ENCODE measurements around the gene QRFPR.
"Not testable (repeated sequence)": the region's sequence is repeated elsewhere in the genome, so short reads cannot be mapped to it uniquely, and the experiment has no call there.

Gene QRFPR

DNA sequence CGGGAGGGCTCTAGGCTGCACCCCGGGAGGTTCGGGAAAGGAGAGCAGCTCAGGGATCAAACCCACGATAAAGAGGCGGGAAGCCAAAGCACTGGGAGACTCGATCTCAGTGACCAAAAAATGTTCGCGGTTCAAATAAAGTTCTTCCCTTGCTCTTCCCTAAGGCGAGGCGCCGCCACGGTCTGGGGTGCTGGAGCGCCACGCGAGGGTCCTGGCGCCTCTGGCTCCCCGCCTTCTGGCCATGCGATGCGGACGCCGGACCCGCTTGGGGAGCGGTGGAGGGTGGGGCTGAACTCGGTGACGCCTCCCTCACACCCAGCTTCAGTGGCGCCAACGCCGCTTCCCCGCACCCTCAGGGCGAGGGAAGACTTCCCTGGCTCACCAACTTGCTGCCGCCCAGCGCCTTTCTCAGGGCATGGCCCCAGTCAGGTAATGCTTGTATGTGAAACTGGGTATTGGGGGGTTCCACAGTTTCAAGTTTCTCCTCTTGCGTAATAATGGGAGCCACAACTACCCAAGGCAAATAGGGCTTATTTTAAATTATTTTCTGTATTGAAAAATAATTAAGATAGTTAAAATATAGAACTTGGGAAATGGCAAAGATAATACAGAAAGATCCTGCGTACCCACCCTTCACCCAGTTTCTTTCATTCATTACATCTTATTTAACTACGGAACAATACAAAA lies at the start of gene QRFPR:
Gene QRFPR (minus strand): TSS at position 243 of the 687 bp plus-strand sequence. CDS start 371 bp downstream, outside the sequence.
- DNase-seq (ENCODE audit: insufficient read length, low spot score) (no peak), FAIRE-seq (no peak)

DNA sequence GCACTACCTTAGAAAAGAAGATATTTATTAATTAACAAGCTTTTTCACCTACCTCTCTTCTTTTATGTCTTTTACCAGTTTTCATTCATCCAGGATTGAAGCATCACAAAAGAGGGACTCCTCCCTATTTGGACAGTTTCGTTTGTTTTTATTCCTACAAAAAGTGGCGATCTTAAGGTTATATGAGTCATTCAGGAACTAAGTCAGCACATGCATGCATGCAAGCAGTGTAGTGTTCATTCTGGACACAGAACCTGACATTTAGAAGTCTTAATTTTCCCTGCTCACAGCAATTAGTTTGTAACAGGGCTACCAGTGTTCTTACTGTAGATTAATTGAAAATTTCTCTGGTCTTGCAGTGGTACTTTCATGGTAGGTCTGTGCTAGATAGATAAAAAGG lies 47.9 kb upstream of the QRFPR start:
- no peak for DNase-seq (ENCODE audit: insufficient read length, low spot score)
- no peak for FAIRE-seq

DNA sequence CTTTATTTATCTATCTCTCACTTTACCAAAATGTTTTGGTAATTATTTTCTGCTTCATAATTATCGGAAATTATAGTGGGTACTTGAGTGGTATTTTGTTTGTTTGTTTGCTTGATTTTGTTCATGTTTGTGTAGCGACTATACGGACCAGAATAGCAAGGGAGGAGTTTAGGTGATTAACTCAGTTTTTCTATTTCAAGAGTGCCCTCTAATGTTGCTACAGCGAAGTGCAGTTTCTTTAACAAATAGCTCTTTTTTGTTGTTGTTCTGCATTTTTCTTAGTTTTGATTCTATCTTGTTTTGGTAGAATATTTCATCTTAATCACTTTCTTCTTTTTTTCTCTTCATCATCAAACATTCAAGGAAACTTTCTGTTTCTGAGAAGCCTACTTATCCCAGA lies 40.8 kb upstream of the QRFPR start:
- no peak for FAIRE-seq
- no peak for DNase-seq (ENCODE audit: insufficient read length, low spot score)

DNA sequence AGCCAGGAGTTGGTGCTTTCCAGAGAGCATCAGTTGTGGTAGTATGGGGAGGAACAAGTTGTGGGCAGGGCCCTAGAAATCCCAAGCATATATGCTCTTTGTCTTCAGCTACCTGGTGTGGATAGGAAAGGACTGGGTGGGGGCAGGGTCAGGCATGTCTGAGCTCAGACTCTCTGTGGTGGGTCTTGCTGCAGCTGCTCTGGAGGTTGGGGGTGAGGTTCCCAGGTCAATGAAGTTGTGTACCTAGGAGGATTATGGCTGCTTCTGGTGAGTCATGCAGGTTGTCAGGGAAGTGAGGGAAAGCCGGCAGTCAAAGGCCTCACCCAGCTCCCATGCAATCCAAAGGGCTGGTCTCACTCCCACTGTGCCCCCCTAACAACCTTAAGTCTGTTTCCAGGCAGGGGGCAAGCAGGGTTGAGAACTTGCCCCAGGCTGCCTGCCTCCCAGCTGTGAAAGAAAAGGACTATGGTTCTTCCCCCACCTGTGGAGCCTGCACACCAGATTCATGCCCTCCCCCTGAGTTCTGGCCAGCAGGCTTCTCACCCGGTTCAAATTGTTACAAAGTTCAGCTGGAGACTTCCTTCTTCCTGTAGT lies 30.4 kb upstream of the QRFPR start:
- FAIRE-seq, result no peak
- DNase-seq (ENCODE audit: insufficient read length, low spot score), result no peak

DNA sequence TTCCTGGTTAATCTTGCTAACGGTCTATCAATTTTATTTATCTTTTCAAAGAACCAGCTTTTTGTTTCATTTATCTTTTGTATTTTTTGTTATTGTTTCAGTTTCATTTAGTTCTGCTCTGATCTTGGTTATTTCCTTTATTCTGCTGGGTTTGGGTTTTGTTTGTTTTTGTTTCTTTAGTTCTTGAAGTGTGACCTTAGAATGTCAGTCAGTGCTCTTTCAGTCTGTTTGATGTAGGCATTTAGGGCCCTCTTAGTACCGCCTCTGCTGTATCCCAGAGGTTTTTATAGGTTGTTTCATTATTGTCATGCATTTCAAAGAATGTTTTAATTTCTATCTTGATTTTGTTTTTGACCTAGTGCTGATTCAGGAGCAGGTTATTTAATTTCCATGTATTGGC lies 27.7 kb upstream of the QRFPR start:
- not testable (repeated sequence) for FAIRE-seq; DNase-seq (ENCODE audit: insufficient read length, low spot score)

DNA sequence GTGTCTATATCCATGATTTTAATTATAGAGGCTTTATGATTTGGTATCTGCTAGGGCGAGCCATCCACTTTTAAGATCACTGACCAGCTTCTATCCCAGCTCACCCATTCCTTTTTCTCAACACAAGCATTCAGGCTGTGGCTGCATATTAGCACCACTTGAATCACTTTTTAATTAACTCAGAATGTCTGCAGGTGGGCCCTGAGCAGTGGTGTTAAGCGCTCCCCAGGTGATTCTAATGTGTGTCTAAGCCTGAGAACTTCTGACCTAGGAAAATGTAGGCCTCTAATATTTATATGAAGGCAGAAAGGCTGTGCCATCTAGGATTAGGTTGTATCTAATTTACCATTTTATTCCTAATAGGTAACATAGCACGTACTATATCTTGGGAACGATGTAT lies 19.8 kb upstream of the QRFPR start:
- FAIRE-seq (no peak), DNase-seq (ENCODE audit: insufficient read length, low spot score) (no peak)

DNA sequence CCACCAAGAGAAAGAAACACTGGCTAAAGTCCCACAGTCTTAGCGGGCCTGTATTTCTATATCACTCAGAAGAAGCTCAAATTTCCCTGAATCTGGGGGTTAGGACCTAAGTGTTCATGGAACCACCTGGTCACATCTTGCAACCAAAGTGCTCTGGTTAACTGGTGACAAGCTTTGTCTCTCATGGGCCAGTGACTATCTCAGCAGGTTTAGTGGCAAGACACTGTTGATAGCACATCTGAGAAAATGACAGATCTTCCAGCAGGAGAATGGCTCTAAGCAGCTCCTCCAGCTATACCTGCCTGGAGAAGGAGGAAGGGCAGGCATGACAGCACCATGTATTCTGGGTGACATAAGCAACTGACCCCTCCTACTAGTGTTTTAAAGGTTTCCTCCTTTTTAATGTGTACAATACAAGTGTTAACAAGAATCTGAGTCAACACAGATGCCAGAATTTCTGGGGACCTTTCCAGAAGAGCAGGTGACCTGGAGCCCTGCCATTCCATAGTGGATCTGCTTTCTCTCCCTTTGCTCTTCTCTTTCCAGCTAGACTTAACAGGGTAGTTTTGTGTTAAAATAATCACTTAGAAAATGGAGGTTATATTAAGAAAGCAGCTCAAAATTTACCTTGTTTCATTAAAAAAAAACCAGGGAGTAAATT lies 17.3 kb upstream of the QRFPR start:
- DNase-seq (ENCODE audit: insufficient read length, low spot score), result no peak
- FAIRE-seq, result no peak

DNA sequence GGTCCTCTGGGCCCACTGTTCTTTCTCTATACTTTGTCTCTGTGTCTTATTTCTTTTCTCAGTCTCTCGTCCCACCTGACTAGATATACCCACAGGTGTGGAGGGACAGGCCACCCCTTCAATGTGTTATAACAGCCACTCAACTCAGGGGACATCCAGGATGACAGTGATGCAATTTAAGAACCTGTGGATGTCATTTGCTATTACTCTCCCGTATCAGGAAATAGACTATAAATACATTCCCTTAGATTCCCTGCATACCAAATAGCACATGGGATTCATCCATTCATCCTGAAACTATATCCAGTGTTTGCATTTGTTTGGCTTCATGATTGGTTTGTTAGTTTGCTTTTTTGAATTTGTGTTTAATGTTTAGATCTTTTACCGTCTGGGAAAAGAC lies 16.6 kb upstream of the QRFPR start:
- no peak for DNase-seq (ENCODE audit: insufficient read length, low spot score)
- no peak for FAIRE-seq

DNA sequence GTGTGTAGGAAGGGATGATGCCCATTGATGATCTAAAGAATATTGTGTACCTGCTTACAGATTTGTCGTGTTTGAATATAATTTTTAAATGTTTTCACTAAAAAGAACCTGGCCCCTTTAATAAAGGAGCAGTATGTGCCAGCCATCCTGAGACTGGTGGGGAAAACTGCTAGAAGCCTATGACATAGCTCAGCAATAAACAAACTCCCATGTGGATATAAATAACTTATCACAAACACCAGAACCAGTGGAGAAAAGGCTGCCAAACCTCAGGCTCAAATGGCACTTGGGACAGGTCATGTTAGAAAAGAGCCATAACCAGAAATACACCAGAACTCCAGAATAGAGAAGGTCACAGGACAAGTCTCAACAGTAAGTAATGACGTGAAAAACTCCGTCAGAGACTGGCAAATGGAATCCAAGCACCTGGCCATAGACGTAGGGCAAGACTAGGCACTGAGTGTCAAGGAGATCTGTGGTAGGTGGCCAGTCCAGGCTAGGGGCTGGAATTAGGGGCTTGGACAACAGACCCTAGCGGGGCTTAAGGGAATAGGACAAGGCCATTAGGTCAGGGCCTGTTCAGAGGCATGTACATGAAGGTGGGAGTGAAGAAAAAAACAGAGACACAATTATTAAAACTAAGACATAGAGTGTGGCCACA lies 11.7 kb upstream of the QRFPR start:
- no peak for FAIRE-seq
- DNase-seq (ENCODE audit: insufficient read length, low spot score), result no peak

DNA sequence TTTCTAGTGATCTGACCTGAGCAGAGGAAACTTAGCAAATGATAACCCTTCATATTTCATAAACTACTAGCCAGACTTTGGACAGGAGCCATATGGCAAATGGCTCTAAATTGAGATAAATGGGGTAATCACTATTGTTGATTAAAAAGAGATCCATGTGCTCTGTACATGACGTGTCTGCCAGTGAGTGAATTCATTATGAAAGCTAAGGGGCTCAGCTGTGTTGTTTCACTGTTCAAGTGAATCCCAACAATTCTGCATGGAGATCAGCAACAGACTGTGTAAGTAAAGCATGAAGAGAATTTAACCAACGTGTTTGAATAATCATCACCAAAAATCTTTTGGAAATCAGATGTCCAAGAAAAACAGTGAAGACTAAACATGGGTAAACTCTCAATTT lies 9.5 kb upstream of the QRFPR start:
- no peak for DNase-seq (ENCODE audit: insufficient read length, low spot score)
- no peak for FAIRE-seq

DNA sequence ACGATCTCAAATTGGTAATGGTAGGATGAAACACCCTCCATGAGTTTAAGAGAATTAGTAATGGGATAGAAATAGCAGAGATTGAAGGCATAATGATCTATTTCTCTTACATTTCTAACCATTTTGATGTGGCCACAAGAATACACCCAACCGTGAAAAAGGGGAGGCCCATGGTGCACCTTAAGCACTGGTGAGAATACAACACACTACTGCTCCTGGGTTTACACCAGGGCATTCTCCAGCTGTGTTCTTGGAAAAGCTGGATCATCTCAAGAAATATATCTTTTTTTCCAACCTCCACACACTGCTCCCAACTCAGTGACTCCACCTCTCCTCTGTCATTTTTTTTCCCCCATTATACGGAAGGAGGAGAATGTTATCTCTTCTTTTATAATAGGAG lies 1.5 kb downstream of the QRFPR start:
- no peak for DNase-seq (ENCODE audit: insufficient read length, low spot score)
- no peak for FAIRE-seq

DNA sequence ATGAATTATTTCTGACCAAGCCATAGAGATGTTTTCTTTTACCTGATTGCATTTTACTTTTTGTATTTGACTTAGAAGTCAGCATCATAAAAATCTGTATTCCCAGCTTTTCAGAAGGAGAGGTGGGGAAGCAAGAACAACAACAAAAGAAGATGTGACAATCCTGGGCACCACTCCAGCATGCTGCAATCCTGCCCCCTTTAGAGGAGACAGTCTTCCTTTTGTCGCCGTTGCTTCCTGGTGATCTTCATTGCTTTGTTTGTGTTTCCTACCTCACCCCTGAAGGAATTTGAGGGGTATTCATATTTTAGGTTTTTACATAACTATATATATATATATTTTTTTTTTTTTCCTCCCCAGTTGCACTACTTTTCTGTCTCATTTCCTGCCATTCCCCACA lies 3.7 kb downstream of the QRFPR start:
- DNase-seq (ENCODE audit: insufficient read length, low spot score) (no peak), FAIRE-seq (no peak)

DNA sequence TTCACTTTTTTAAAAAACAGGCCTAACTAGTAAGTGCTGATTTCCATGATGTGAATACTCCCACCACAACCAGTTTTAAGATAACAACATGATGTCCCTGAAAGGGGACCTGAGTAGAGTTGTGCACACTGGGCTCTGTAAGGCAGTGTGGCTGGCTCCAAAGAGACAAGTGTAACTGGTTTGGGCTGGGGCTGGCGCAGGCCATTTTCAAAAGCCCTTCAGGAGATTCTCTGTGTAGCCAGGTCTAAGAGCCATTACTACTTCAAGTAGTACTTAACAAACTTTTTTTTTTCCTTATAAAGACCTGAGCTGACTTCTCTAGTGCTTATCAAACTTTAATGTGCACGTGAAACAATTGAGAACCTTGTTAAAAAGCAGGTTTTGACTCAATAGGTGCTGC lies 4.3 kb downstream of the QRFPR start:
- FAIRE-seq, result no peak
- no peak for DNase-seq (ENCODE audit: insufficient read length, low spot score)

DNA sequence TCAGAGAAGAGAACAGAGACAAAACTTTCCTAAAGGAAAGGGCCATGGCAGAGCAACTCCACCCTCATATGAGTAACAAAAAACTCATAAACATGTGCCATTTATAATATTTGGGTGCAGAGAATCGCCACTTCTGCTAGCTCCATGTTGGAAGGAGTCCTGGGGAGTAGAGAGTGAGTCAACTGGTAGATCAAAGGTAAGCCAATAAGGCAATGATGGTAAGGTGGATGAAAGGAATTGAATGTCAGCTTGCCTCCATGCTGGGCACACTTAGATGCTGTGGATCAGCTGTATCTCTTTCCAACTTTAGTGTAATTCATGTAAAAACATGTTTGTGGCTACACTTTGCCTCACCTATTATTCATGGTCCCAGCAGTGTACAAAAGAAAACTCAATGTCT lies 4.7 kb downstream of the QRFPR start:
- no peak for DNase-seq (ENCODE audit: insufficient read length, low spot score)
- FAIRE-seq, result no peak

DNA sequence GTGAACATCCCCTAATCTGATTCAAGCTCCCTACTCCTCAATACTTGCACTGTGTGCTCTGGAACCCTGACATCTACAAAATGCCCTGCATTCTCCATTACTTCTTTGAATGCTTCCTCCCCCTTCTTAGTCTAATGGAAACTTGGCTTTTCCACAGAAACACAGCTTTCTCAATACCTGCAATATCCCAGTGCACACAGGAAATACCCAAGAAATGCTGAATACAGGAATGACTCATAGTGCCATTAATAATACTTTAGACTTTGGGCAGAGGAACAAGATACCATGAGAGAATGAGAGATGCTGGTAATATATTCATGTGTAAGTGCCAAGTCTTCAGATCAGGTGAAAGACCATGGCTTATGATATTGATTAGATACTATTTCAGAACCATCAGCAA lies 5.6 kb downstream of the QRFPR start:
- FAIRE-seq (no peak), DNase-seq (ENCODE audit: insufficient read length, low spot score) (no peak)

DNA sequence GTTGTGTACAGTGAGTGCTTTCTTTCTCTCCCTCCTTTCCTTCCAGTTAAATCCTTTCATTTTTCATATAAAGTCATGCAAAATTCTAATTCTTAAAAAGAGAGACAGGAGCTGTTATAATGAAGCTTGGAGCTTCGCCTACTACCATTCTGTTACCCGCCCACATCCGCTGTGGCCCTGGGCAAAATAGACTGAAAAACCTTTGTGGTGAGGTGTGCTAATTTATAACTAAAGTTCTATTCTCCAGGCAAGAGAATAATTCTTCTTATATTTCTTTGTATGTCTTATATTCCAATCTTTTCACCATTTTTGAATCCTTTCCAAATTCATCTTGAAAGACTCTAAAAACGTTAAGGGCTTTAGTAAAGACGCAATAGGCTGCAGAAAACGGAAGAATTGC lies 7.0 kb downstream of the QRFPR start:
- FAIRE-seq (no peak), DNase-seq (ENCODE audit: insufficient read length, low spot score) (no peak)

DNA sequence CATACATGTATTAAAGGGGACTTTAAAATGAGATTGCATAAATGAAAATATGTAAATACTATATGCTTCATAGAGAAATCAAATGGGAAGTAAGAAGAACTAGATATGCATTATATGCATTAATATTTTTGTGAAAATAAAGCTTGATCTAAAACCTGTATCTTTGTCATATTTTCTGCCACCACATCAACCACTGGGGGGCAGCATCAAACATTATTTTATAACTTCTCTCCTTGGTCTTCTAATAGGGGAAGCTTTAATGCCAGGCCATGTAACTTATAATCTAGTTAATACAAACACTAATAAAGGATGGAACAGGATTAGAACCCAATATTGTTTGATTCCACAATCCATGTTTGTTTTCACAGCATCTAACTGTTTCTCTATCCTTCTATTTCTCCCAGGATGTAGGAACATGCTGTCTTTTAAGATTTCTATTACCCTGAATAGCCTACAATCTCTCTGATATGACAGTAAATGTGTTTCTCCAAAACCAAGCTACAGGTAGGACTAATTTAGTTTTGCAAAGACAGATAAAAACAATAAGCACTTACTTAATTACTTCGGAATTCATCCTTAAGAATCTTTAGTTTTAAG lies 10.0 kb downstream of the QRFPR start:
- DNase-seq (ENCODE audit: insufficient read length, low spot score) (no peak), FAIRE-seq (no peak)

DNA sequence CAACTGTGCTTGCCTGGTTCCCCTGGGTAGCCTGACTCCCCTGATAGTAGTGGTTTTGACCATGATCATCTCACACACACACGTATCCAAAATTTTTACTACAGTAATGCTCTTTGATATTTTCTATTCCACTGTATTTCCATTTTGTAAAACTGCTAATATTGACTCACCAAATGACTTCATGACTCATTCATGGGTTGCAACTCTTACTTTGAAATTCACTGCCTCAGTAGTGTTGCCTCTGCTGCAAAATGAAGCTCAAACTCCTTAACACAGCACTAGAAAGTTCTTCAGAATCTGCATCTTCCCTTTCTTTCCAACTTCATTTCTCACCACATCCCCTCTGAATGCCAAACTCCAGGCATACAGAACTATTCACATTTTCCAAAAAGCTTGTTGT lies 20.3 kb downstream of the QRFPR start:
- DNase-seq (ENCODE audit: insufficient read length, low spot score) (no peak), FAIRE-seq (no peak)

DNA sequence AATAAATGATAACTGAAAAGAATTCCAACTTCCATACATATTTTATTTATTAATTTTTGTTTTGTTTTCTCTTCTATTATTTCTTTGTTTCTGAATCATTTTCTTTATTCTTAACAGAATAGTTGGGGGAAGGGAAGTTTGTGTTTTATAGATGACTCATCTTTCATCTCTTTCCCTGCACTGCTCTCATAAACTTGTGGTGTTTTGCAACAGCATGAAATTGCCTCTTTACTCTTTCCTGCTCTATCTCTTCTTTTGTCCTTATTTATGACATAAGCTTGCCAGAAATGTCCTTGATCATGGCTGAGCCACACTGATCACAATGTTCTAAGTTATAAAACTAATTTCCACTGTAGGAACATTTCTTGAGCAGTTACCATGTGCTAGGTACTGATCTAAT lies 22.3 kb downstream of the QRFPR start:
- DNase-seq (ENCODE audit: insufficient read length, low spot score) (no peak), FAIRE-seq (no peak)

DNA sequence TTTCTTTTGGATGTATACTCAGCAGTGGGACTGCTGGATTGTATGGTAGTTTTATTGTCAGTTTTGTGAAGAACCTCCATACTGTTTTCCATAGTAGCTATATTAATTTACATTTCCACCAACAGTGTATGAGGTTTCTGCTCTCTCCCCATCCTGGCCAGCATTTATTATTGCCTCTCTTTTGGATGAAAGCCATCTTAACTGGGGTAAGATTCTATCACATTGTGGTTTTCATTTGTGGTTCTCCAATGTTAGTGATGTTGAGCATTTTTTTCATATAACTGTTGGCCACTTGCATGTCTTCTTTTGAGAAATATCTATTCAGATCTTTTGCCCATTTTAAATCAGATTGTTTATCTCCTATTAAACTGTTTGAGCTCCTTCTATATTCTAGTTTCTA lies 27.6 kb downstream of the QRFPR start:
- no peak for FAIRE-seq

DNA sequence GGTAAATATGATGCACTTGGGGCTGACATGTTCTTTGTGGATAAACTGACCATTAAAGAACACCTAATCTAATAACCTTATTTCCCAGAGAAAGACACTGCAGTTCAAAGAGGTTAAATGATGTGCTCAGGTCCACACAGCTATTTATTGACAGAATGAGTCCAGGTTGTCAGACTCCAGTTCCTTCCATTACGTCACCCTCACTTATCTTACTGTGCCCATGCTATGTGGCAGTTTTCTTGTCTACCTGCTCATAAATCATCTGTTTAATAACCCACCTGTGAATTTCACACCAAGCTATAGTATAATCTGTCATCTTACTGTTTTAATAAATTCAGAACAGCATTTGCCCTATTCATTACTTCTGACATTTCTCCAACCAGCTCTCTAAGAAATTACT lies 36.7 kb downstream of the QRFPR start:
- DNase-seq (ENCODE audit: insufficient read length, low spot score) (no peak), FAIRE-seq (no peak)

More for the DNA sequence above, 27.6 kb downstream of the QRFPR start:
- DNase-seq (ENCODE audit: insufficient read length, low spot score), result no peak

All from HTR-8/SVneo (cell line).